NCI-H1092 treated with DMSO at 0.1 percent for 48 hours (cell line): ENCODE results near the gene TXNDC15.

Source experiments
- DNase-seq: peaks from one replicate; lab custom pipeline; 2025; lab: John Stamatoyannopoulos, UW

Gene TXNDC15

DNA sequence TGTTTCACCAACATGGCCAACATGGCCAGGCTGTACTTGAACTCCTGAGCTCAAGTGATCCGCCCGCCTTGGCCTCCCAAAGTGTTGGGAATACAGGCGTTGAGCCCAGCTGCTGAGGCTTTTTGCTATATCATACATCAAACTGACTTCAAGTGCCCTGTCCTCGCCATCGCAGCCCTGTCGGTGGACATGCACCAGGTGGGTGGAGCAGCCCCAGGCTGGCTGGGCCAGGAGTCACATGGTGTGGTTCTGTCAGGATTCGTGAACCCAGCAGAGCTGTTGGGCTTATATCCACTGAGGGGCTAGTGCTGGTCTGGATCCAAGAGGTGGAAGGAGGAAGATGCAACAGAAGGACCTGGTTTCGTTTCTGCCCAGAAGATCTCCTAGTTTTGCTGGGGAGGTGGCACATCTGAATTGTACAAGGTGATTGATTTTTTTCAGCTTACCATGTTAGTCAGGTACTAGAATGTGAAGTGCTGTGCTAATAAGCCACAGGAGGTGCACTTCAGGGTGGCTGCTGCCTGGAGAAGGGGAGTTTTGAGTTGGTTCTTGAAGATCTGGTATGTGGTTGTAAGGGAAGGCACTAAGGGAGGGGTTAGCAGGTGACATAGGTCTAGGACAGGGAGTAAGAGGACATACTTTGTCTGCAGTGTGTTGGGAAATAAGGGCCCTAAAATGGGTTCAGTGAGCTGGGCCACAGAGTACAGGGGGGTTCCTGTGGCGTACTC is 46.8 kb downstream of the TXNDC15 start:
- no peak for DNase-seq

DNA sequence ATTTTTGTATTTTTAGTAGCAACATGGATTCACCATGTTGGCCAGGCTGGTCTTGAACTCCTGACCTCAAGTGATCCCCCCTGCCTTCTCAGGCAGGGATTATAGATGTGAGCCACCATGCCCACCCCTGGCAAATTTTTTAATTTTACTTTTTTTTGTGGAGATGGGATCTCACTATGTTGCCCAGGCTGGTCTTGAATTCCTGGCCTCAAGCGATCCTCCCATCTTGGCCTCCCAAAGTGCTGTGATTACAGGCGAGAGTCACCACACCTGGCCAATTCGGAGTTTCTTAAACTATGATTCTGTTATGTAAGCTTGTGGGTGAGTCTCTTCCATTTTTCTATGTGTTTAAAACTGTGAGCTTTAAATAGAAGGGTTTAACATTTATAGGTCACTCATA is 58.3 kb downstream of the TXNDC15 start:
- no peak for DNase-seq

DNA sequence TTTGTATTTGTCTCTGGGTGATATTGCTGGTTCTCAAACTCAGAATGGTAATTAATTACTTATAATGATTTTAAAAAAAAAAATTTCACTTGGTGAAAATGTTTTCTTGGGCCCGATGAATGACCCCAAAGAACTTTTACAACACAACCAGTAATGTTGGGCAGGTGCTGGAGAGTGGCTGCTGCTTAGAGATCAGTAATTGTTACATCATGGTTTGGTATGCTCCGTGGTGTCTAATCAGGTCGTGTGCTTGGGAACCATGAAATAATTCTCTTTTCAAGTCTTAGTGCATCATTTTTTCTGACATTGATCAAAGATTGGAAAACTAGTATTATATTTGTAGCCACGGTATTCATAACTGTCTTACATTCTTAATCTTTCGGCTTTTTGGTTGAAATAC is 60.0 kb downstream of the TXNDC15 start:
- DNase-seq = no peak

DNA sequence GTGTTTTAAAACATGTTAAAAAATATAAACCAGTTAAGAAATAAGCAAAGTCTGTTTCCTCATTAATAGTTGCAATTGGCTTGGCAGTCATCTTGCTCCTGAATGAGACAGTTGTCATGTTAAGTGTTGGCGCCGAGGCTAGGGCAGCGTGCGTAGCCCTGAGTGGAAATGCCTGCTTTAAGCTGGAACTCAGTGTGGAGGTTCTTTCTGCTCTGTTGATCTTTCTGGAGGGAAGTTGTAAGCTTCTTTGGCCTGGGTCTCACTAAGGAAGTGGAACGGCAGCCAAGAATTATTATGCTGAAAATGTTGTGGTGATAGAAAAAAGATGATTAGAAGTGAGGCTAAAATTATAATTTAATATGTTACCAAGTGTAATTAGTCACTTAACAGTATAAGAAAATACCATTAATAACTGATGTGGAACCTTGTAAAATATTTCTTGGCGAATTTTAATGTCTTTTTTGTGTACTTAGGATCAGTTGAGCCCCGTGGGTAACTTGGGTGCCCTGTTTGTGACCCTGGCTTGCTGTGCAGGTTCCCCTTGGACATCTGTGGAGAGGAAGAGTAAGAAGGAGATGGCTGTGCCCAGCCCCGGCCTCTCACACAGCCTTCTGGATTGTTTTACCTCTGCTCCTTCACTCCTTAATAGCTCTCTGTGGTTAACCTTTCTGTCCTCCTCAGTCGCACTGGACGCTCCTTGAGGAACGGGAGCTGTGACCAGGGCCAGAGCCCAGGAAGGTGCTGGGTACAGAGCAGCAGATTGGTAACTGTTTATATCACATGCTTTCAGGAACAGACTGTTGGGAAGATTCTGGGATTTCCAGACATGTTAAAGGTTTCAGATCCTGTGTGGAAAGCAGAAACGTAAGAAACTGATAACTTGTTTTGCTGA is 61.8 kb downstream of the TXNDC15 start:
- no peak for DNase-seq

DNA sequence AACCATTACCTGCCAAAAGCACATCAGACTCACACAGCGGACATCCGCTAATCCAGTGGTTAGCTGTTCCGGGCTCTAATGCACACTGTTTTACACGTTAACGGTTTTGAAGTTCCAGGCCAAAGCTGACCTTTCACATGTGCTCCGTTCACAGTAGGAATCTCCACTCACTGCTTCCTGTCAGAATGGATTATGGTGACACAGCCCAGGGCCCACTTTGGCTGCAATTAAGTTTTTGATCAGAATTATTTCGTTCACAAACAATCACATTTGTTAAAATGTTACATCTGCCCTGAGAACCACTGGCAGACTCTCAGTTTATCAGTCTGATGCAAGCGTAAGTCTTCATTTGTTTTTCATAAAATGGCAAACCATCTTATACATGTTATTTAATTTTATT is 63.4 kb downstream of the TXNDC15 start:
- DNase-seq = no peak

DNA sequence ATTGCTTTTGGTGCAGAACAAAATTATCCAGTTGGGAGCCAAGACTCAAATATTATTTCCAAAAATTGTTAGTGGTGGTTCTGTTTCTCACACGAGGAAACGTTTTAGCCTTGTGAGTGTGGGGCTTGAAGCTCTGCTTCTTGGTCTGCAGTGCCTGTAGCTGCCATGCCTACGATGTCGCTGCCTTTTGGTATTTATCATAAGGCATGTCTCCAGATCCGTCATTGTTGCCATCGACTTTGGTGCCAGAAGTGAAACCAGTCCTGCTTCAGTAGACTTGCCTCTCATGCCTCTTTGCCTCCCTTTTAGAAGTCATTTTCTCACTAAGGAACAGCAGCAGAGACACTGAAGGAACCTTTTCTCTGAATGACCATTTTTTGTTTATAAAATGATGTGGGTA is 63.9 kb downstream of the TXNDC15 start:
- DNase-seq = no peak

DNA sequence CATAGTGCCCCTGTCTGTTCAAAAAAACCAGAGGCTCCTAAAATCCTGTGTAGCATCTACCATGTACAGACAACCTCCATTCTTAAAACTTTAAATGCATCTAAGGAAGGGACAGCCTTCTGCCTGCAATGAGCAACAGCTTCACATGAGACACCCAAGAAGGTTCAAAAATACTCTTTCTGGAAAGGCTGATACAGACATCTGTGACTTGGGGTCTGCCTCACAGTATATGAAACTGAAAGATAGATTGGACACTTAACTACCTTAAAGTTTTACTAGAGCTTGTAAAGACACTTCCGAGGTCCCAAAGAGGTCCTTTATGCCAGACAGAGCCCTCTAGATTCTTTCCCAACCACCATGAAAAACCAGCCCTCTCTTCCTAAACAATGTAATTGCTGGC is 65.3 kb downstream of the TXNDC15 start:
- DNase-seq = no peak

DNA sequence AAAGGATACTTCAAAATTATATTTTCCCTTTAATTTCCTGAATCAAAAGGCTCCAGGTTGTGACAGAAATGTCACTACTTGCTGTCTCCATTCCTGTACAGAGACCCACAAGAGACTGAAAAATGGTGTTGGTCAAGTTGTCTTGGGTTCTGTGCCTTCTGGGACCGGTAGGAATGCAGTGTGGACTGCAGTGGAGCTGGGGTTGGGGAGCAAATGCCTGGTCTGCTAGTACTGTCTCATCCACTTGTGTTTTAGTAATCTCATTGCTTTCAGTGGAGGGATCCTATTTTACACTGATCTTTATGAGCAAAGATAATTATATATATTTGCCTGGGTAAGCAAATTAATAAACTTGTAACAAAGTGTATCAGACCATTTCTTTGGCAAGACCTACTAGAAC is 69.4 kb downstream of the TXNDC15 start:
- no peak for DNase-seq

DNA sequence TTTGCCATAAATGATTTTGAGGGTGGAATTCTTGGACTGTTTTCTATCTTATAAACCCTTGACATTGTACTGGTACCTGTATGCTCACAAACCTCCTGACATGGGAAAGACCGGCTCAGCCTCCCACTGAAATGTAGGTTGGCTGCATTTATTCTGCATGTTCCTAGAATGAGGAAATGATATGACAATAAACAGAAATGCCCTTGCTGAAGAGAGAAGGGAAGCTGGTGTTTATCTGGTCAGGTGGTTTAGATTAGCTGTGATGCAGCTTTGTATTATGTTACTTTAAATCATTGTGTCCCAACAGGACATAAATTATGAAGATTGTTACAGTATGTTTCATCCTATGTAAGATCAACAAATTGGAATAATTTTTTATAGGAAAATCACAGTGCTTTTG is 70.5 kb downstream of the TXNDC15 start:
- DNase-seq = no peak

DNA sequence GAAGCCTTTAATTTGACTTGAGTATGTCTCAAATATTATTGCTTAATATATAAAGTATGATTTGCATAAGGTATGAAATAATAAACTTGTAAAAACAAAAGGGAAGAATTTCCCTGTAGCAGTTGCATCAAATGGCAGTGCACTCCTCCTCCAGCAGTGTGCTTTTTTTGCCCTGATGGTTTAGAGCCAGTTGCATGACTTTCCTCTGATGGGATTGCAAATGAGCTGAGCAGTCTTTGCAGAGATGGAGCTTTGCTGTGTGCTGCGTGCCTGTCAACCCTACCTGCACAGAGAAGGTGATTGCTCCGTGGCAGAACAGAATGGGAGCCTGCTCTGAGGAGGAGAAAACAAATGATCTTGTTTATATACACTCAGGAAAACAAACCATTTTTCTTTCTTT is 70.9 kb downstream of the TXNDC15 start:
- DNase-seq = no peak

DNA sequence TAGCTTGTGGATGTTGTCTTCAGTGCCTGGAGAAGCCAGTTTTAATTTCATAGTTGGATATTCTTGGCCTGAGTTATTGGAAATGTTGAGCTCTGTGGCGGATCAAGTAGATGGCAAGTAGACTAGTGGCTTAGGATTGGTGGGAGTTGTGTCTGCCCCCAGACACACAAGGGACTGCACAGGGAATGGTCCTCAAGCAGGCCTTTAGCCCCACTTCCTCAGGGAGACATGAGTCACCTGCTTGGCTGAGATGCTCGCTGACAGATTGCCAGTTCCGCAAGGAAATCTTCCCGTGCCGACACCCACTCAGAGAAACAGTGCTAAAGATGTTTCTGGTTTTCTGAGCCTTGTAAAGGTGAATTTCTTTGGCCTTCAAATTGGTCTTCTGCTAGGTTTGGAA is 74.7 kb downstream of the TXNDC15 start:
- DNase-seq = no peak

DNA sequence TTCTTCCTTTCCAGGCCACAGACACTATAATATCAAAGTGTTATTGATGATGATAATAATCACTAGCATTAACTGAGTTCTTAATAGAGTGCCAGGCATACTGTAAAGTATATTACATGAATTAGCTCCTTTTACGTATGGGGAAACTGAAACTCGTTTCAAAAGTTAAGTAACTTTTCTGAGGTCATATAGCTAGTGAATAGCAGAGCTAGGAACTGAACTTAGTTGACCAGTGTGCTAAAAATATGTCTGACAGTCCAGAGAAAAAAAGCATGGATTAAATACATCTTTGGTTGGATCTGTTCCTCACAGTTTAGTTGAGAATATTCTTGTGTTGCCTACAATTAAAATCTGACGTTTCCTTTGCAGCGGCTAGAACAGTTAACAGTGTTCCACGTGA is 75.1 kb downstream of the TXNDC15 start:
- no peak for DNase-seq
